ENCODE data around the gene TMEM240.

Gene TMEM240

GRCh38 chr1:1540090-1540817 is at the start of gene TMEM240:
Gene TMEM240 (minus strand): TSS chr1:1540624. CDS start chr1:1540346, 278 bp downstream.
- peak; percentile 89 for DNase-seq (ENCODE audit: low spot score)

- DNase-seq (ENCODE audit: low spot score), result no peak
These were observed 43.1 kb upstream of the TMEM240 start for GRCh38 chr1:1583347-1584010.

- DNase-seq (ENCODE audit: low spot score), result no peak
These were observed 42.3 kb upstream of the TMEM240 start for GRCh38 chr1:1582585-1583346.

- no peak for DNase-seq (ENCODE audit: low spot score)
These were observed 38.0 kb upstream of the TMEM240 start for GRCh38 chr1:1578371-1578940.

- DNase-seq (ENCODE audit: low spot score), result no peak
These were observed 37.1 kb upstream of the TMEM240 start for GRCh38 chr1:1577367-1578011.

GRCh38 chr1:1574721-1575537 is 34.5 kb upstream of the TMEM240 start, which contains the start of gene SSU72:
Gene SSU72 (minus strand): TSS chr1:1574863. CDS start chr1:1574557, 306 bp downstream.
- peak; percentile 95 for DNase-seq (ENCODE audit: low spot score)

GRCh38 chr1:1573843-1574720 is 33.7 kb upstream of the TMEM240 start:
- DNase-seq (ENCODE audit: low spot score), result peak; percentile 82

- DNase-seq (ENCODE audit: low spot score), result no peak
These were observed 28.9 kb upstream of the TMEM240 start for GRCh38 chr1:1569341-1569740.

GRCh38 chr1:1567891-1568291 is 27.5 kb upstream of the TMEM240 start:
- no peak for DNase-seq (ENCODE audit: low spot score)

- DNase-seq (ENCODE audit: low spot score), result no peak
These were observed 26.9 kb upstream of the TMEM240 start for GRCh38 chr1:1567152-1567875.

GRCh38 chr1:1565340-1565739 is 24.9 kb upstream of the TMEM240 start:
- no peak for DNase-seq (ENCODE audit: low spot score)

GRCh38 chr1:1564268-1564667 is 23.8 kb upstream of the TMEM240 start:
- DNase-seq (ENCODE audit: low spot score), result no peak

- DNase-seq (ENCODE audit: low spot score), result no peak
These were observed 23.3 kb upstream of the TMEM240 start for GRCh38 chr1:1563688-1564087.

- DNase-seq (ENCODE audit: low spot score), result no peak
These were observed 22.3 kb upstream of the TMEM240 start for GRCh38 chr1:1562556-1563195.

GRCh38 chr1:1561801-1562470 is 21.5 kb upstream of the TMEM240 start:
- no peak for DNase-seq (ENCODE audit: low spot score)

- DNase-seq (ENCODE audit: low spot score), result no peak
These were observed 19.8 kb upstream of the TMEM240 start for GRCh38 chr1:1560178-1560577.

- DNase-seq (ENCODE audit: low spot score), result no peak
These were observed 18.6 kb upstream of the TMEM240 start for GRCh38 chr1:1559066-1559465.

GRCh38 chr1:1558591-1558990 is 18.2 kb upstream of the TMEM240 start:
- DNase-seq (ENCODE audit: low spot score), result no peak
